ENCODE data around the gene C6orf136.

The C6orf136 gene

GRCh38 chr6:30686009-30686907, 39.3 kb downstream of the C6orf136 start, which contains the start of gene PPP1R18:
PPP1R18 (minus strand) TSS chr6:30686645; CDS start chr6:30686018, 627 bp downstream.
- DNase-seq (ENCODE audit: low read depth in 2 of 3, low spot score in 1 of 3) = peak; percentile 67 to 87 (median 73)

DNA sequence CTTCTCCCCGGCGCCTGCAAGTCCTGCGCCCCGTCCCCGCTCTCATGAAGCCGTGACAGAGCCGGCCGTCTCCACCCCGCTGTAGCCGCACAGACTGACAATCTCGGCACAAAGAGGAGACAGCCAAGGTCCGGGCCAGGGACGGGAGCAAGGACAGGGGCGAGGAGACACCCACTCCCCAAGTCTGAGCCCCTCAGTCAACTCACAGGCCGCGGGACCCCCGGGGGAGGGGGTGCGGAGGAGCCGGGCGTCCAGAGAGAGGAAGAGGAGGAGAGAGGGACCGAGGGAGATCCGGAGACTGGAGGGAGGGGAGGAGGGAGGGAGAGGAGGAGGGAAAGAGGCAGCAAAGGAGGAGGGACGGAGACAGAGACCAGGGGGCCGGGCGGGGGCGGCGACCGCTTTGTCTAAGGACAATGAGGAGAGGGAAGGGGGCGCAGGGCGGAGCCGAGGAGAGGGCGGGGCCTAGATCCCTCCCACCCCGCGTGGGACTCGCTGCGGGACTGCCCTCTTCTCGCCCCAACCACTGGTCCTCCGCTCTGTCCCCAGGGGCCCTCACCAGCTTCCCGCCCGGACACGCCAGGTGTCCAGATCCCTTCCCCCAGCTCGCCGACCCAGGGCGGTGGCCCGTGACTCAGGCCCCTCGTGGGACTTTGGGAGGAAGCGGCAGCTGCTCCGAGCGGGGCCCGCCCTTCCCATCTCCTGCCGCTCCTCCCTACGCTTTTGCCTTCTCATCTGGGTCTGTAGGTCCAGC, 40.1 kb downstream of the C6orf136 start:
- DNase-seq (ENCODE audit: low read depth in 2 of 3, low spot score in 1 of 3) = peak; percentile 76 to 86 (median 78)

DNA sequence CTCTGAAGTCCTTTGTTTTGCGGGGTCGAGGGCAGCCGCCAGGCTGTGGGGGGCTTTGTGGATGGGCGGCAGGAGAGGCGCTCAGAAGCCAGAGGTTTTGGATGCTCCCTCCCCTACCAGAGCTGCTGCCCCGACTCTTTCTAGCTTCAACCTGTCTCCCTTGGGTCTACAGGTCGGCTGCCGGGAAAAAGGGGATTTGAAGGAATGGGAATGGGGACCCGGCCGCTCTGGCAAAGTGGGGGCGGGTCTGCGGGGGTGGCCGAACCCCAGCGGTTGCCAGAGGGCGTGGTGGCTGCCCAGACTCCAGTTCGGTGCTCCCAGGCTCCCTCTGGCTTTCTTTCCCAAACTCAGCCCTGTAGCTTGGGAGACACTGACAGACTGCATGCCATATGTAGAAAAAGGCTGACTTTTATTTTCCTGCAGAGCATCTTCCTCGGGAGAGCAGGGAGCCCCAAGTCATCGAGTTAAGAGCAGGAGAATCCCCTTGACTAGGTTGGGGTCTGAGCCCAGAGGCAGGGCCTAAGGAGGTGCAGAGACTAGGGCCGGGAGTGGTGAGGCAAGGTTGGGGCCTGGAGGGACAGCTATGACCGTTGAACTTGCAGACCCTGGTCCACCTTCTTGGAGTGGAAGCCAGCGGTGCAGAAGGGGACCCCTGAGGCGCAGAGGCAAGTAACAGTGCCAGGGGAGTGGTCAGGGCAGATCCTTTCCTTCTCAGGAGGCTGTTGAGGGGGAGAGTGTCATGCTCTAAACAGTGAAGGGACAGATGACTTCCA, 40.9 kb downstream of the C6orf136 start:
- no peak for DNase-seq (ENCODE audit: low read depth in 2 of 3, low spot score in 1 of 3)

DNA sequence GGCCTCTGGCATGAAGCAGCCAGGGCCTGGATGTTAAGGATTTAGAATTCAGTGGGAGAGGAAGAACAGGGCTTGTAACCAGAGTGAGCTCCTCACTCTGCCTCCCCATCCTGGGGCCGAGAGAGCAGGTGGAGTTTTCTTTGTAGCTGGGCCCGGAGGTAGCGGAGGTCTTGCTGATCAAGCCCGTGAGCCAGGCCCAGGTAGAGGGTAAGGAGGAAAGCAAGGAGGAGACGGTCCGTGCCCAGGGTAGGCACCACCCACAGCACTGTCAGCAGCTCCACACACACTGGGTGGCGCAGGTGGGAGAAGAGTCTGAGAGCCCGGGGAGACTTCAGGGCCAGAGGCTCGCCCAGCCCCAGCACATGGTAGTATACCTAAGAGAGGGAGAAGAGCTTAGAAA, 41.6 kb downstream of the C6orf136 start:
- DNase-seq (ENCODE audit: low read depth in 2 of 3, low spot score in 1 of 3) = no peak

GRCh38 chr6:30689022-30689865, 42.3 kb downstream of the C6orf136 start:
- no peak for DNase-seq (ENCODE audit: low read depth in 2 of 3, low spot score in 1 of 3)

- no peak for DNase-seq (ENCODE audit: low read depth in 2 of 3, low spot score in 1 of 3)
These were observed 43.1 kb downstream of the C6orf136 start for GRCh38 chr6:30689985-30690384.

DNA sequence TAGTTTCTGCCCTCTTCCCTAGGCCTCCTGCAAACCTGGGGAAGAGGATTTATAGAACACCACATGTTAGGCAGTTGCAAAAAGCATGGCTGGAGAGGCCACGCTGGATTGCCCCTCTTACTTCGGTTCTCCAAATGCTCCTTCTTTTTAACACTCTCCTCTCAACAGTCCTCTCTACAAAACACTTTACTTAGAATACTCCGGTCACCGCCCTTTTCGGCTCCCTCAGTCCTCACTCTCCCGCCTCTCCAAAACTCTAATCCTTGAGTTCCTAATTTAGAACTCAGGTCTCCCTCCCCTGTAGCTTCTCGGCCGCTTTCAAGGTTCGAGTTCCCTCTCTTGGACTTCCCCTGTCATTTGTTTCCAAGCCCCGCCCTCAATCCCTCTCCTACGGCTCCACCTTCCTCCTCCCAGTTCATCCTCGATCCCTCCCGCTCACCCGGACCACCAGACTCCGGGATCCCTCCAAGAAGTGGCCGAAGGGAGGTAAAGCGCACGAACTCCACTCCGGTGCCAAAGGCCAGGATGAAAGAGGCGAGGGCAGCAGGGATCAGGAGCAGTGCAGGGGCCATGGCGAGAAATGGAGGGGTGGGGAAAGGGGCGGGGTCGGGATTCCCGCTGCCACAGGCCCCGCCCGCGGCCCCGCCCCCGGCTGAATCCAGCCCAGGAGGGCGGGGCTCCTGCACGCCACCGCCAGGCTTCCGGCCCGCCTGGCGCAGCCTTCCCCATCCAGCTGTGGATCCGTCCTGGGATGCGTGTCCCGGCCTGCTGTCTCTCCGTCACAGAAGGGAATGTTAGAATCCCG, 43.7 kb downstream of the C6orf136 start, which contains the start of gene NRM:
Gene NRM, minus strand, starts transcription at position 582 of the 805 bp plus-strand sequence. Its CDS starts 10 bp downstream, at position 572.
- DNase-seq (ENCODE audit: low read depth in 2 of 3, low spot score in 1 of 3) = peak in 2 of 3 donors; percentile 65 to 79

DNA sequence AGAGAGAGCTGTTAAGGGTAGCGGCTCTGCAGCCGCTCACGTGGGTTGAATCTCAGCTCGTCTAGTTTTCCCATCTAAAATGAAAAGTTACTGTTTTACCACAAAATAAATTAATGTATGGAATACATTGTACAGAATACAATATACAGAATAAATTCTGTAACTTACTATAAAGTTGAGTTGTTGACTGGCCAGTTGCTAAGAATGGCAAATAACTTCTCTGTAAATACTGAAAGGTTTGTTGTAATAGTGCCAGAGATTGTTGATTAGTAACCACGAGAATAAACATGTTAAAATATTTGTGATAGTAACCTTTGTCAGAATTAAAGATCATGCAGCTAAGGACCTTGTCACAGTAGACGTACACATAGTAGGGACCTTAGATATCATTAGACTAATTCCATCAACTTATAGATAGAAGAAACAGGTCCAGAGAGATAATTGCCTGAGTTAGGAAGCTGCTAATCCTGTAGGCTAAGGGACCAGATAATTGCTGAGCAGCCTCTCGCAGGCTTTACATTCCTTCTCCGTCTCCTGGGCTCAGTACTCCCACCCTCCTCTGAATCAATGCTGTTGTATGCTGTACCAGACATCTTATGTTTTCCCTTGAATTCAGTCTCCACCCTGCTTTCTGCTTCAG, 44.4 kb downstream of the C6orf136 start:
- no peak for DNase-seq (ENCODE audit: low read depth in 2 of 3, low spot score in 1 of 3)

DNA sequence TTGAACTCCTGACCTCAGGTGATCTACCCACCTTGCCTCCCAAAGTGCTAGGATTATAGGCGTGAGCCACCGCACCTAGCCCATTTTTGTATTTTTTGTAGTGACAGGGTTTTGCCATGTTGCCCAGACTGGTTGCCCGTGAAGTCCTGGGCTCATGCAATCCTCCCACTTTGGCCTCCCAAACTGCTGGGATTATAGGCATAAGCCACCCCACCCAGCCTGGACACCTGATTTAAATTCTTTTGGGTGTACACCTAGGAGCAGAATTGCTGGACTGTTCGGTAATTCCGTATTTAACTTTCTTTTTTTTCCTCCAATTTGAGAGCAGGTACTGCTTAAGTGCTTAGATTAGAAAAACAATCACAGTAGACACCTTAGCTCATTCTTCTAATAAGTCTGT, 49.5 kb downstream of the C6orf136 start:
- DNase-seq (ENCODE audit: low read depth in 2 of 3, low spot score in 1 of 3) = no peak

GRCh38 chr6:30700340-30700739, 53.4 kb downstream of the C6orf136 start:
- no peak for DNase-seq (ENCODE audit: low read depth in 2 of 3, low spot score in 1 of 3)

Data from stimulated activated CD4-positive, alpha-beta T cell treated with anti-CD3 and anti-CD28 coated beads, Interleukin-12 subunit alpha, Interleukin-12 subunit beta, amount 100 ng/mL, for 48 hours (primary cell).